H1 (cell line): ENCODE measurements around the gene COL20A1. TPM values are rescaled to one million over a fixed set of nuclear protein-coding genes. Genes with fewer than 3 reads are reported as not detected.

ENCODE experiments used
- BACH1 ChIP-seq: IDR thresholded peaks from 2 replicates; pipeline ENCODE4 v1.6.1; 2012; ENCODE audit warnings: low read length, improper control_type of control experiment
- CBX8 ChIP-seq: fragments of 300-800, 300-1000 bp; sonication (generic); IDR thresholded peaks from 2 replicates; pipeline ENCODE4 v1.7.1; 2016; ENCODE audit warnings: low read depth, low read length, borderline replicate concordance
- CHD7 ChIP-seq: fragments of 300-600 bp; sonication (generic); IDR thresholded peaks from 2 replicates; pipeline ENCODE4 v1.7.1; 2012; ENCODE audit warnings: low read length, moderate library complexity, mild to moderate bottlenecking, inconsistent platforms; ENCODE audit not compliant: insufficient replicate concordance
- EZH2 ChIP-seq: fragments of 200-600 bp; sonication (generic); IDR thresholded peaks from 2 replicates; pipeline ENCODE4 v1.7.1; 2012; ENCODE audit warnings: low read depth, mild to moderate bottlenecking, moderate library complexity, low read length, inconsistent platforms; ENCODE audit not compliant: severe bottlenecking
- SRF ChIP-seq: IDR thresholded peaks from 2 replicates; pipeline ENCODE4 v1.6.1; 2011; ENCODE audit warnings: mild to moderate bottlenecking, low read depth, low read length, moderate library complexity
- polyA plus RNA-seq, 7 experiments: library from polyadenylated mRNA; depleted of rRNA in 3 of 7; stranded (reverse) in 5 of 7; unstranded in 2 of 7; fragments of >200 nt in 5 of 7; fragments of 200-250 nt in 2 of 7; gene quantifications; 1 replicate in 5 of 7; 2 replicates in 1 of 7; 4 replicates in 1 of 7; pipeline versions ENCODE4 v1.2.1 to v1.2.3, GENCODE V29; 2011 to 2013; ENCODE audit warnings: missing spikeins in 2 of 7, mixed read lengths in 2 of 7
- total RNA-seq: library from RNA; stranded (reverse); fragmentation: NEBNext Ultra II Directional; extraction: Animal tissue kit (Norgen Biotek cat#: 25700); gene quantifications from 2 replicates; pipeline ENCODE4 v1.2.1, GENCODE V29; 2021

COL20A1 gene
- total and polyA plus RNA-seq, 2 of the 8 experiments (the other 6 are each of a cell fraction or from before 2014, with no cell fraction given) = 0.19 to 0.21 TPM

GRCh38 chr20:63372971-63373885 lies 80.2 kb downstream of the COL20A1 start (continued):
- TF ChIP-seq CHD7 = no peak
- no peak for TF ChIP-seq CBX8
- TF ChIP-seq BACH1 = no peak
- no peak for TF ChIP-seq EZH2
- no peak for TF ChIP-seq SRF
